CD4-positive, alpha-beta T cell (primary cell): ENCODE data around the gene SLC37A1. TPM values are rescaled to one million over a fixed set of nuclear protein-coding genes. Genes with fewer than 3 reads are reported as not detected.

Source experiments
- ATAC-seq: fragments of 200-7000 bp; cut with Tn5 transposase; one replicate; pipeline ENCODE4 v1.10.0; 2022; ENCODE audit warnings: mild to moderate bottlenecking; ENCODE audit not compliant: poor library complexity
- CTCF ChIA-PET: fragments of 350-600 bp; sonication (Branson Sonifier 250); formaldehyde crosslinking; loops from one replicate; lab custom pipeline; 2021; ENCODE audit warnings: antibody characterized with exemption, inconsistent platforms; lab: Charles Lee
- POLR2A ChIA-PET: fragments of 350-600 bp; sonication (Branson Sonifier 250); formaldehyde crosslinking; loops from one replicate; lab custom pipeline; 2021; ENCODE audit warnings: antibody characterized with exemption, inconsistent platforms; lab: Charles Lee
- DNase-seq, 14 experiments: peaks; one replicate each; pipeline ENCODE4 v3.0.0-alpha.2; 2013 to 2020; ENCODE audit warnings: mixed read lengths in 2 of 14
- H3K27ac ChIP-seq, 2 donors: one replicate each; pipeline versions ENCODE4 v1.5.1 to v1.7.0; 2013; ENCODE audit warnings: low read length in 2 of 2, low read depth in 1 of 2, mild to moderate bottlenecking in 1 of 2
- H3K27me3 ChIP-seq, 2 experiments: 1 replicate in 1 of 2; 2 replicates in 1 of 2; pipeline versions ENCODE4 v1.6.1 to v1.7.0; 2013; ENCODE audit warnings: low read length in 2 of 2, control low read depth in 1 of 2, mild to moderate bottlenecking in 1 of 2, moderate library complexity in 1 of 2; ENCODE audit not compliant: insufficient read depth in 2 of 2, control insufficient read depth in 1 of 2
- H3K36me3 ChIP-seq: one replicate; pipeline ENCODE4 v1.6.1; 2013; ENCODE audit warnings: low read length, control low read depth; ENCODE audit not compliant: insufficient read depth
- H3K4me1 ChIP-seq: one replicate; pipeline ENCODE4 v1.6.1; 2013; ENCODE audit warnings: low read length, control low read depth; ENCODE audit not compliant: insufficient read depth
- H3K4me3 ChIP-seq: one replicate; pipeline ENCODE4 v1.5.1; 2013; ENCODE audit warnings: mild to moderate bottlenecking, low read length, moderate library complexity
- H3K9me3 ChIP-seq, 2 experiments: 1 replicate in 1 of 2; 2 replicates in 1 of 2; pipeline versions ENCODE4 v1.6.1 to v1.7.0; 2013; ENCODE audit warnings: low read length in 2 of 2, mild to moderate bottlenecking in 2 of 2, control low read depth in 1 of 2, moderate library complexity in 1 of 2; ENCODE audit not compliant: control insufficient read depth in 1 of 2, insufficient read depth in 1 of 2
- H3K27ac Mint-ChIP-seq: one replicate; pipeline ENCODE4 v1.8.0; 2020; ENCODE audit warnings: mixed read lengths
- H3K27me3 Mint-ChIP-seq: one replicate; pipeline ENCODE4 v1.8.0; 2021; ENCODE audit warnings: mixed read lengths
- H3K36me3 Mint-ChIP-seq: one replicate; pipeline ENCODE4 v1.8.0; 2021; ENCODE audit warnings: low read depth, mixed read lengths
- H3K4me1 Mint-ChIP-seq: one replicate; pipeline ENCODE4 v1.8.0; 2021; ENCODE audit warnings: low read depth, mixed read lengths
- H3K4me3 Mint-ChIP-seq: one replicate; pipeline ENCODE4 v1.8.0; 2020; ENCODE audit warnings: mild to moderate bottlenecking, mixed read lengths
- H3K9me3 Mint-ChIP-seq: one replicate; pipeline ENCODE4 v1.8.0; 2020; ENCODE audit warnings: mixed read lengths
- CTCF ChIP-seq: fragments of 200-600 bp; IDR thresholded peaks from one replicate; pipeline ENCODE4 v1.8.0; 2022; ENCODE audit warnings: antibody characterized with exemption, mild to moderate bottlenecking
- intact Hi-C, 2 experiments: fragments of 100-400 bp; cut with DNase I in 1 of 2; cut with micrococcal nuclease in 1 of 2; formaldehyde crosslinking; loops; one replicate each; pipeline versions ENCODE4 v1.15.1 to v1.9.0; 2023 to 2025; cut with DNase I, micrococcal nuclease
- total RNA-seq, 174 experiments: library from RNA in 2 of 174; stranded (reverse) in 2 of 174; gene quantifications; one replicate each; pipeline ENCODE4 v1.2.3 and lab custom pipeline; 2021 to 2026

SLC37A1 gene
- total RNA-seq, 2 experiments from 2014 or later = 16.4 to 16.7 TPM

- Mint-ChIP-seq H3K4me1 (peaks cover 26% of the 10 kb centered on the region), H3K36me3 (peaks cover 52% of the 10 kb centered on the region), H3K27ac (peak overlapping the region; percentile 39), H3K9me3 (no peaks in the 10 kb centered on the region), H3K4me3 (peak overlapping the region; percentile 48), H3K27me3 (no peaks in the 10 kb centered on the region)
- DNase-seq (no peak), ATAC-seq (no peak)
- H3K36me3 ChIP-seq = peaks cover 37% of the 10 kb centered on the region
- ChIA-PET CTCF (no interaction called here), POLR2A (interaction anchor here (0.8 kb wide), 1 partner anchor 20 kb away, joined by 3 read pairs; no protein-coding TSS in a partner anchor)
- no peak overlapping the region for H3K27ac ChIP-seq
- H3K9me3 ChIP-seq = no peaks in the 10 kb centered on the region
- intact Hi-C loops = loop anchor here in 1 of 2 experiments (2.0 kb wide), 1 partner anchor 197 kb away; no protein-coding TSS in a partner anchor
- H3K27me3 ChIP-seq = no peaks in the 10 kb centered on the region
- no peak for TF ChIP-seq CTCF
- H3K4me3 ChIP-seq = no peak overlapping the region
- peaks cover 22% of the 10 kb centered on the region for H3K4me1 ChIP-seq
Observed at GRCh38 chr21:42533963-42534355, 20.3 kb downstream of the SLC37A1 start.

GRCh38 chr21:42534421-42535378 lies 21.0 kb downstream of the SLC37A1 start:
- POLR2A ChIA-PET = interaction anchor here (0.8 to 1.2 kb wide), 2 partner anchors 20 kb away, joined by 3 to 4 read pairs; no protein-coding TSS in a partner anchor
- no peak overlapping the region for H3K27ac ChIP-seq
- CTCF ChIA-PET = no interaction called here

More at GRCh38 chr21:42534421-42535378, 21.0 kb downstream of the SLC37A1 start:
- H3K36me3 ChIP-seq = peaks cover 43% of the 10 kb centered on the region
- intact Hi-C loops = loop anchor here in 1 of 2 experiments (2.0 to 5.0 kb wide), 2 partner anchors 198 to 227 kb away; no protein-coding TSS in a partner anchor
- no peaks in the 10 kb centered on the region for H3K9me3 ChIP-seq
- H3K4me3 ChIP-seq = no peak overlapping the region
- peaks cover 20% of the 10 kb centered on the region for H3K4me1 ChIP-seq
- ATAC-seq (peak; percentile 63), DNase-seq (peak in 3 of 14 experiments; percentile 11 to 45 (median 24))
- H3K9me3 Mint-ChIP-seq = no peaks in the 10 kb centered on the region
- H3K27me3 Mint-ChIP-seq = no peaks in the 10 kb centered on the region
- peak overlapping the region; percentile 39 for H3K27ac Mint-ChIP-seq
- no peaks in the 10 kb centered on the region for H3K27me3 ChIP-seq
- H3K4me1 Mint-ChIP-seq = peaks cover 24% of the 10 kb centered on the region
- no peak for TF ChIP-seq CTCF
- H3K4me3 Mint-ChIP-seq = peak overlapping the region; percentile 48
- H3K36me3 Mint-ChIP-seq = peaks cover 59% of the 10 kb centered on the region
